Measurements from ENCODE around the gene MED13L.

The MED13L gene

DNA sequence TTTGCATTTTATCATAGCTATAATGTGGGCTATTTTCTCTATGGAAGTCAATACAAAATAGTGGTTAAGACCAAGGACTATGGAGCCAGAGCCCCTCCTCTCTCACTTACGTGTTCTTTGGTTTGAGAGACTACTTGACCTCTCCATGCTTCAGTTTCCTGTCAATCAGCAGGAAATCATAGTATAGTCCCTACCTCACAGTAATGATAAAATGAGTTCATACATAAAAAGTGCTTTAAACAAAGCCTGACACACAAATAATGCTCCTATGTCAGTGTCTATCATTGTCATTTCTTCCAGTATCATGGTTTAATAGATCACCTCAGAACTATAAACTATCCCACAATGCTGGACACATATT is 90.4 kb downstream of the MED13L start:
- TF ChIP-seq, protein P1, sequence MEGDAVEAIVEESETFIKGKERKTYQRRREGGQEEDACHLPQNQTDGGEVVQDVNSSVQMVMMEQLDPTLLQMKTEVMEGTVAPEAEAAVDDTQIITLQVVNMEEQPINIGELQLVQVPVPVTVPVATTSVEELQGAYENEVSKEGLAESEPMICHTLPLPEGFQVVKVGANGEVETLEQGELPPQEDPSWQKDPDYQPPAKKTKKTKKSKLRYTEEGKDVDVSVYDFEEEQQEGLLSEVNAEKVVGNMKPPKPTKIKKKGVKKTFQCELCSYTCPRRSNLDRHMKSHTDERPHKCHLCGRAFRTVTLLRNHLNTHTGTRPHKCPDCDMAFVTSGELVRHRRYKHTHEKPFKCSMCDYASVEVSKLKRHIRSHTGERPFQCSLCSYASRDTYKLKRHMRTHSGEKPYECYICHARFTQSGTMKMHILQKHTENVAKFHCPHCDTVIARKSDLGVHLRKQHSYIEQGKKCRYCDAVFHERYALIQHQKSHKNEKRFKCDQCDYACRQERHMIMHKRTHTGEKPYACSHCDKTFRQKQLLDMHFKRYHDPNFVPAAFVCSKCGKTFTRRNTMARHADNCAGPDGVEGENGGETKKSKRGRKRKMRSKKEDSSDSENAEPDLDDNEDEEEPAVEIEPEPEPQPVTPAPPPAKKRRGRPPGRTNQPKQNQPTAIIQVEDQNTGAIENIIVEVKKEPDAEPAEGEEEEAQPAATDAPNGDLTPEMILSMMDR (IDR thresholded peaks at IDR 0.05; ENCODE audit: low read length, missing control alignments) = no peak
- no peak for DNase-seq (ENCODE audit: low read depth)
- H3K4me3 ChIP-seq (replicated peaks; ENCODE audit: low read depth, low read length) = no peak overlapping the region

DNA sequence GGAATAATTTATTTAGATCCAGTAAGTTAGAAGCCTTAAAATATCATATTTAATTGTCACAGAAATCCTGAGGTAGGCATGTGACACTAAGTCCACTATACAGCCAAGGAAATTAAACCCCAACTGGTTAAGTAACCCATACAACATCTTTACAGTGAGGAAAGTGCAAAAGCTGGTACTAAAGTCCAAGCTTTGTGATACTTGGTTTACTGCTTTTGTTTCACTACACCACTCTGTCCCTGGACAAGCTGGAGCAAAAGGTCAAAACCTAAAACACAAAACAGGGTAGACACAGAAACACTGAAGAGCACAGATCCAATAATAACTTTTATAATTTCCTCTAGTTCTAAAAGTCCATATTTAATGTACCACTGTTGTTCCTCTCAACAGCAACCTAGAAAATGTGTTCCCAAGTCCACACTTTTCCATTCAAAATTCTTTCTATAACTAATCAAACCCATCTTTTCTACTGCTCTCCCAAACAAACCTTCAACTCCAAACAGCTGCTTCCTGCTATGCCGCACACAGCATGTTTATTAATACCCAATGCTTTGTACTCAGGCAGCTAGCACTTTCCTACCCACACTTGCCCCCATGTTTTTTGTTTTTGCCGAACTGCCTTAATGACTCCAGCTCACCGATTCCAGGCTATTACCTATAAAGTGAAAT is 90.9 kb downstream of the MED13L start:
- DNase-seq (ENCODE audit: low read depth) = no peak
- no peak overlapping the region for H3K4me3 ChIP-seq (replicated peaks; ENCODE audit: low read depth, low read length)

DNA sequence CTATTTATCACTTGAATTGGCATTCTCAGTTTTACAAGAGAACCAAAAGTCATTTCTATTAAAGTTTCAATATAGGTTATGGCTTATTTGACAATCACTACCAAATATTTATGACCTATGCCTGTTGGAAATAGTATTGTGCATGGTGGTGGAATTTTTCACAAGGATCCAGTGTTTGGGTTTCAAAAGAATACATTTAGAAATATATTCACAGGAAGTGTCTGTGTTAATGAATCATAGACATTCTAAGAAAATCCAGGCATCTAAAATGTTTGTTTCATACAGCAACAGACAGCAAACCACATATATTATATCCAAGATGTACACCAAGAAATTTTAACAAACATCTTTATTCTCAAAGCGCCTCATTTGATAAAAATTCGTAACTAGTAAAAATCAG is 92.7 kb downstream of the MED13L start:
- peak; percentile 30 for DNase-seq (ENCODE audit: low read depth)
- TF ChIP-seq, protein P1 (IDR thresholded peaks at IDR 0.05; ENCODE audit: low read length, missing control alignments) = no peak
- H3K4me3 ChIP-seq (replicated peaks; ENCODE audit: low read depth, low read length) = no peak overlapping the region

More for the DNA sequence above, 90.9 kb downstream of the MED13L start:
- TF ChIP-seq, protein P1 (IDR thresholded peaks at IDR 0.05; ENCODE audit: low read length, missing control alignments) = no peak

DNA sequence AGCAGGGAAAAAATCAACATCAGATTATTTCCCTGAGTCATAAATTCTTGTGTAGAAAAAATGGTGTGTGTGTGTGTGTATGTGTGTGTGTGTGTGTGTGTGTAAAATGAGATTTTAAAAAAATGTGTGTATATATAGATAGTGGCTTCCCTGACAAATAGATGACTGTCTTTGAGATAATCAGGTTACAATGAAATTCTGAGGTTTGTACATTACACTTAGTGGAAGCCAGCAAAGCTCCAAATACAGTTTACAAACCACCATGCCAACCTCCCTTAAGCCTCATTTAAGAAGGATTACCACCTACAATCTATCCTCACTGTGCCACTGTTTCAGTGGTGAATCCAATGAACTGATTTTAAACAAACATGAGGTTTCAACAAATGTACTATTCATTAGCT is 93.8 kb downstream of the MED13L start:
- no peak overlapping the region for H3K4me3 ChIP-seq (replicated peaks; ENCODE audit: low read depth, low read length)
- TF ChIP-seq, protein P1 (IDR thresholded peaks at IDR 0.05; ENCODE audit: low read length, missing control alignments) = no peak
- DNase-seq (ENCODE audit: low read depth) = peak; percentile 37

DNA sequence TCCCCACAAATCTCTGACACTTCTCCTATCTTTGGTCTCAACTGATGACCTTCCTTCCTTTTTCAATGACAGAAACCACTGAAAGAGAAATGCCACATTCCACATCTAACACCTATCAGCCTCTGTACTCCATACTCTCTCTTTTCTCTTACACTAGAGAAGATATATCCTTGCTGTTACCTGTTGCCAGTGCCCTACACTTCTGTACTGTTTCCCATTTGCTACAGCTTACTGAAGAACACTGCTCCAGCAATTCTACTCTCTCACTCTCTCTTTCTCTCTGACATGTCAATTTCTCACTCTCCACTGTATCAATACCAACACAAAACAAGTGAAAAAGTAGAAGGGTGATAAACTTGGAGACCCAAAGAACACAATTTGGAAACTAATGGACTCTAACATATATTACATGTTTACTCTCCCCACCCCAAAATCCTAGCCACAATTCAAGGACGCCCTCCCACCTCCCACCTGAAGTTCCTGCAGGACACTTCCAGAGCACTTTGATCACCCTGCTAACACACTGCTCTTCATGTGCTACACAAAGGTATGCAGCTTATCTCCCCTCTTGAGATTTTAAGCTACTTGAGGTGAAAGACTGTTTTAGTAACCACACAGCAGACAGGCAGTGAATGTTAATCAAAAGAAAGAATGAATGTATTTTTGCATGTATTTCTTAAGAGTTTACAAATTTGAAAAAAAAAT is 95.0 kb downstream of the MED13L start:
- no peak overlapping the region for H3K4me3 ChIP-seq (replicated peaks; ENCODE audit: low read depth, low read length)
- TF ChIP-seq, protein P1 (IDR thresholded peaks at IDR 0.05; ENCODE audit: low read length, missing control alignments) = no peak
- DNase-seq (ENCODE audit: low read depth) = no peak

DNA sequence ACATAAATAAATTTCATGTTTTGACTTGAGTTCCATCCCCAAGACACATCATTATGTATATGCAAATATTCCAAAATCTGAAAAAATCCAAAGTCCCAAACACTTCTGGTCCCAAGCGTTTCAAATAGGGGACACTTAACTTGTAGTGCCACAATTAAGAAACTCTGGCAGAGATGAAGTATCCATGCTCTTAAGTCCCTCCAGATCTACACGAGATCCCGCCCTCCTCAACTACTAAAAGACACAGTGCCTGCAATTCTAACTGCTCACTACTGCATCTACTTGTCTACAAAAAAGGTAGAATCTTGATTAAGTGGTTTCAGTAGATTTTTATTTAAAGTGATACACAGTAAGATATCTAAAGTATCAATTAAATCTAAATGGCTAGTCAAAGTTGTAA is 97.0 kb downstream of the MED13L start:
- DNase-seq (ENCODE audit: low read depth) = no peak
- no peak overlapping the region for H3K4me3 ChIP-seq (replicated peaks; ENCODE audit: low read depth, low read length)
- TF ChIP-seq, protein P1 (IDR thresholded peaks at IDR 0.05; ENCODE audit: low read length, missing control alignments) = no peak
